H1 (cell line): Measurements from ENCODE around the gene ID1.

ENCODE experiments used
- BRCA1 ChIP-seq: IDR thresholded peaks from 2 replicates; pipeline ENCODE4 v1.6.1; 2012; ENCODE audit warnings: low read depth, low read length, improper control_type of control experiment
- CHD1 ChIP-seq: IDR thresholded peaks from 2 replicates; pipeline ENCODE4 v1.6.1; 2012; ENCODE audit warnings: low read depth, low read length, improper control_type of control experiment
- CTCF ChIP-seq, 3 experiments: IDR thresholded peaks; 1 replicate in 2 of 3; 2 replicates in 1 of 3; pipeline versions ENCODE4 v1.5.1 to v1.6.1; 2011; ENCODE audit warnings: low read length in 3 of 3, mild to moderate bottlenecking in 3 of 3, inconsistent platforms in 2 of 3, low read depth in 1 of 3, moderate library complexity in 1 of 3; ENCODE audit not compliant: insufficient read depth in 1 of 3; ENCODE audit errors: control extremely low read depth in 1 of 3
- JUN ChIP-seq: IDR thresholded peaks from 2 replicates; pipeline ENCODE4 v1.6.1; 2011; ENCODE audit warnings: low read depth, mild to moderate bottlenecking, improper control_type of control experiment, low read length
- POLR2AphosphoS5 ChIP-seq: IDR thresholded peaks from 2 replicates; pipeline ENCODE4 v1.6.1; 2011; ENCODE audit warnings: low read depth, low read length
- RAD21 ChIP-seq, 2 experiments: IDR thresholded peaks in 1 of 2; conservative IDR thresholded peaks in 1 of 2; 2 replicates each; pipeline ENCODE4 v1.6.1; 2011; ENCODE audit warnings: low read depth in 2 of 2, low read length in 2 of 2, improper control_type of control experiment in 1 of 2, inconsistent platforms in 1 of 2, mild to moderate bottlenecking in 1 of 2, moderate library complexity in 1 of 2

GRCh38 chr20:31560094-31560745, 44.9 kb upstream of the ID1 start:
- peak; percentile 75 for TF ChIP-seq POLR2AphosphoS5
- TF ChIP-seq RAD21 (IDR thresholded peaks at IDR 0.05 in 1 of 2, conservative IDR thresholded peaks at IDR 0.05 in 1 of 2; ENCODE audit: low read depth in 2 of 2, low read length in 2 of 2): peak; percentile 71 to 73
- no peak for TF ChIP-seq BRCA1
- TF ChIP-seq JUN: no peak
- peak; percentile 96 to 100 (median 99) for TF ChIP-seq CTCF (IDR thresholded peaks at IDR 0.05; ENCODE audit: control extremely low read depth in 1 of 3, insufficient read depth in 1 of 3, low read depth in 1 of 3, low read length in 3 of 3)
- TF ChIP-seq CHD1: no peak
